Spleen (tissue), 7 donors: Measurements from ENCODE around the gene SF3B4.

ENCODE experiments used
- POLR2A ChIP-seq, 3 donors: fragments of 450-650 bp; IDR thresholded peaks; one replicate each; pipeline ENCODE4 v1.5.1; 2017; ENCODE audit warnings: antibody characterized with exemption in 3 of 3, mild to moderate bottlenecking in 1 of 3
- POLR2AphosphoS5 ChIP-seq, 3 donors: sonication (generic); formaldehyde crosslinking; IDR thresholded peaks; one replicate each; pipeline ENCODE4 v1.5.1; 2017; ENCODE audit warnings: antibody characterized with exemption in 3 of 3
- TF ChIP-seq, protein P1 (sequence below), 11 experiments: fragments of 200-600 bp in 7 of 11; fragments of 450-650 bp in 4 of 11; sonication (generic) in 4 of 11; IDR thresholded peaks in 8 of 11; conservative IDR thresholded peaks in 3 of 11; 1 replicate in 7 of 11; 2 replicates in 4 of 11; pipeline versions ENCODE4 v1.4.0 to v1.8.0; 2016 to 2021; ENCODE audit warnings: antibody characterized with exemption in 11 of 11, inconsistent platforms in 4 of 11, mild to moderate bottlenecking in 1 of 11
- donor health status: DM: no; HTN: no; CAD: no; lungs with moderate emphysema.
- donor health status: DM: no; HTN: no; CAD: no.
- donor health status: DM: no; HTN: no; CAD: no.

DNA sequence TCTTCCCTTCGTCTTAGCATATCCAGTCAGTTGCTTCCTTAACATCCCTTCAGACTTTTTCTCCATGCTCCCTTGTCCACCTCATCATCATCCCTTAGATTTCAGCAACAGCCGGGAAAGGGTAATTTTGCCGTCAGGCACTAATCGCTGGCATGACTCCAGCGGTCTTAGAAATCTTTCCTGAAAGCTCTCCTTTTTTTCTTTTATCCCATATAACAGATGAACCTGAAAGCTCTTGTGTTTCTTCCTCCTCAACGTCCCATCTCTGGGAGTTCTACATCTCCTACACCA is 38.7 kb downstream of the SF3B4 start:
- TF ChIP-seq POLR2A (IDR thresholded peaks at IDR 0.05) (no peak), POLR2AphosphoS5 (IDR thresholded peaks at IDR 0.05) (peak in 1 of 3 donors; percentile 1)
- TF ChIP-seq, protein P1, sequence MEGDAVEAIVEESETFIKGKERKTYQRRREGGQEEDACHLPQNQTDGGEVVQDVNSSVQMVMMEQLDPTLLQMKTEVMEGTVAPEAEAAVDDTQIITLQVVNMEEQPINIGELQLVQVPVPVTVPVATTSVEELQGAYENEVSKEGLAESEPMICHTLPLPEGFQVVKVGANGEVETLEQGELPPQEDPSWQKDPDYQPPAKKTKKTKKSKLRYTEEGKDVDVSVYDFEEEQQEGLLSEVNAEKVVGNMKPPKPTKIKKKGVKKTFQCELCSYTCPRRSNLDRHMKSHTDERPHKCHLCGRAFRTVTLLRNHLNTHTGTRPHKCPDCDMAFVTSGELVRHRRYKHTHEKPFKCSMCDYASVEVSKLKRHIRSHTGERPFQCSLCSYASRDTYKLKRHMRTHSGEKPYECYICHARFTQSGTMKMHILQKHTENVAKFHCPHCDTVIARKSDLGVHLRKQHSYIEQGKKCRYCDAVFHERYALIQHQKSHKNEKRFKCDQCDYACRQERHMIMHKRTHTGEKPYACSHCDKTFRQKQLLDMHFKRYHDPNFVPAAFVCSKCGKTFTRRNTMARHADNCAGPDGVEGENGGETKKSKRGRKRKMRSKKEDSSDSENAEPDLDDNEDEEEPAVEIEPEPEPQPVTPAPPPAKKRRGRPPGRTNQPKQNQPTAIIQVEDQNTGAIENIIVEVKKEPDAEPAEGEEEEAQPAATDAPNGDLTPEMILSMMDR (IDR thresholded peaks at IDR 0.05 in 8 of 11, conservative IDR thresholded peaks at IDR 0.05 in 3 of 11), result no peak
